Measurements from ENCODE around the gene KRTCAP2. TPM values are rescaled to one million over a fixed set of nuclear protein-coding genes. Genes with fewer than 3 reads are reported as not detected.
A peak's percentile ranks its signal among the peaks of the same experiment; 100 is the strongest.
"Not testable (repeated sequence)": the region's sequence is repeated elsewhere in the genome, so short reads cannot be mapped to it uniquely, and the experiment has no call there.

The KRTCAP2 gene
- polyA plus RNA-seq, 1 experiment: 102 TPM

DNA sequence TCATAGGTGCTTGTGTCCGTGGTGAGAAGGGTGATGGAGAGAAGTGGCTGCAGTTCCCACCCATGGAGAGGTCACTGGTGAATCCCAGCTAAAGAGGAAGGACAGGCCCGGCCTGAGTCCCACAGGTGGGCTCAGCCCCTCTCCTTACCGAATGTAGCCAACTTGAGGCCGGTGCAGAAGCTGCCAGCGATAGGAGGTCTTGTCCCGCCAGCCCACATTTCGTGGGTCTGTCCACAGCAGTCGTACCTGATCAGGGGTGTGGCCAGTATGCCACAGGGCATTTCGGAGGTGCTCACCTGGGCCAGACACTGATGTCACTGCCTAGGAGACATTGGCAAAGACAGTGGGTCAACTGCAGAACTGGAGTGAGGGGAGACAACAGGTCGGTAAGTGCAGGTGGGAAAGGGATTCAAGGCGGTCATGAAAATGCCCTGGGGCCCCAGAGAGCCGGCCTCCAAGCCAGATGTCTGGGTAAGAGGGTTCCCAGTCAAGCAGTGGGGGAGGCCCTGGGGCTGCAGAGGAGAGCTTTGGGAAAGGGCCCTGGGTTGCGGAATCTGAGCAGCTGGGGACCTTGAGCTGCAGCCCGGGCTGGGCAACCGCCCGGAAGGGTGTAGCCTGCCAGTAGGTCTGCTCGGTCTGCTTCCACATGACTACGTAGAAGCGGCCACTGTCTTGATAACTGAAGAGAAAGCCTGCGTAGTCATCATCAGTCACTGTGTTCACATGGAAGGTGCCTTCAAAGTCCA lies 24.0 kb upstream of the KRTCAP2 start:
- Histone ChIP-seq H3K9me3 (ENCODE audit: control insufficient read depth, insufficient read depth, low read length) (no peaks in the 10 kb centered on the region; the same call in 1 of the 2 replicates), H3K27me3 (ENCODE audit: control insufficient read depth, insufficient read depth, low read length) (no peaks in the 10 kb centered on the region), H3K4me3 (ENCODE audit: low read depth, low read length) (no peak overlapping the region), H3K27ac (ENCODE audit: low read depth, low read length) (no peak overlapping the region)
- POLR2A ChIA-PET: no interaction called here
- no peak for DNase-seq (ENCODE audit: low read depth, low spot score)
- CTCF ChIA-PET: interaction anchor here (0.5 to 1.4 kb wide), 3 partner anchors 10 to 652 kb away, joined by 3 to 5 read pairs (median 4); partner anchors contain the start of gene KRTCAP2
- no peak for TF ChIP-seq CTCF (IDR thresholded peaks at IDR 0.05; ENCODE audit: low read depth, low read length)

GRCh38 chr1:155196103-155196892 lies 23.2 kb upstream of the KRTCAP2 start:
- CTCF ChIA-PET: interaction anchor here (0.7 to 3.7 kb wide), 4 partner anchors 11 to 55 kb away, joined by 3 to 20 read pairs (median 6); partner anchors contain the start of gene KRTCAP2
- no peak for TF ChIP-seq CTCF (IDR thresholded peaks at IDR 0.05; ENCODE audit: low read depth, low read length)
- no peaks in the 10 kb centered on the region; the same call in 1 of the 2 replicates for H3K9me3 ChIP-seq (ENCODE audit: control insufficient read depth, insufficient read depth, low read length)
- H3K27me3 ChIP-seq (ENCODE audit: control insufficient read depth, insufficient read depth, low read length): no peaks in the 10 kb centered on the region
- POLR2A ChIA-PET: no interaction called here
- peak overlapping the region; percentile 64 for H3K4me3 ChIP-seq (ENCODE audit: low read depth, low read length)
- DNase-seq (ENCODE audit: low read depth, low spot score): no peak
- no peak overlapping the region for H3K27ac ChIP-seq (ENCODE audit: low read depth, low read length)

GRCh38 chr1:155195201-155196102 lies 22.3 kb upstream of the KRTCAP2 start:
- peak overlapping the region; percentile 64 for H3K4me3 ChIP-seq (ENCODE audit: low read depth, low read length)
- H3K9me3 ChIP-seq (ENCODE audit: control insufficient read depth, insufficient read depth, low read length): no peaks in the 10 kb centered on the region; the same call in 1 of the 2 replicates
- no peaks in the 10 kb centered on the region for H3K27me3 ChIP-seq (ENCODE audit: control insufficient read depth, insufficient read depth, low read length)
- DNase-seq (ENCODE audit: low read depth, low spot score): no peak
- ChIA-PET POLR2A (interaction anchor here (1.1 to 1.9 kb wide), 3 partner anchors 12 to 29 kb away, joined by 5 to 10 read pairs (median 9); partner anchors contain the start of genes KRTCAP2 and THBS3), CTCF (interaction anchor here (0.7 to 4.2 kb wide), 8 partner anchors 11 to 56 kb away, joined by 3 to 69 read pairs (median 14); partner anchors contain the start of genes KRTCAP2, MTX1, THBS3 and TRIM46)
- no peak overlapping the region for H3K27ac ChIP-seq (ENCODE audit: low read depth, low read length)
- TF ChIP-seq CTCF (IDR thresholded peaks at IDR 0.05; ENCODE audit: low read depth, low read length): no peak

- DNase-seq (ENCODE audit: low read depth, low spot score); H3K9me3 ChIP-seq (ENCODE audit: control insufficient read depth, insufficient read depth, low read length); H3K27me3 ChIP-seq (ENCODE audit: control insufficient read depth, insufficient read depth, low read length): not testable (repeated sequence)
- H3K4me3 ChIP-seq (ENCODE audit: low read depth, low read length): peak overlapping the region; percentile 64
- CTCF ChIA-PET: interaction anchor here (0.5 to 4.2 kb wide), 25 partner anchors 9 to 194 kb away, joined by 3 to 69 read pairs (median 4); partner anchors contain the start of genes KRTCAP2, MTX1, THBS3 and TRIM46
- peak overlapping the region; percentile 87 for H3K27ac ChIP-seq (ENCODE audit: low read depth, low read length)
- POLR2A ChIA-PET: interaction anchor here (0.6 to 1.9 kb wide), 11 partner anchors 10 to 83 kb away, joined by 3 to 10 read pairs (median 5); partner anchors contain the start of genes KRTCAP2, MTX1 and THBS3
These were observed 20.8 kb upstream of the KRTCAP2 start for GRCh38 chr1:155193991-155194240.
